ENCODE results near the gene PAOX. TPM values are rescaled to one million over a fixed set of nuclear protein-coding genes. Genes with fewer than 3 reads are reported as not detected.

PAOX gene
- total RNA-seq, 1 donor from 2014 or later, result 16.9 TPM

- intact Hi-C loops (cut with DNase I), result no loop called here
- no peaks in the 10 kb centered on the region for H3K9me3 ChIP-seq
- no peaks in the 10 kb centered on the region for H3K27me3 ChIP-seq
- H3K27ac ChIP-seq, result peak within 1 kb of the TSS; percentile 17
- no peak for DNase-seq (ENCODE audit: extremely low spot score in 2 of 2)
- TF ChIP-seq CTCF (IDR thresholded peaks at IDR 0.05) (no peak), POLR2AphosphoS5 (IDR thresholded peaks at IDR 0.05; ENCODE audit: insufficient read depth in 1 of 2, low read depth in 1 of 2) (peak in 1 of 2 donors; percentile 22)
- H3K4me3 ChIP-seq, result peak within 1 kb of the TSS; percentile 48 to 72
- H3K36me3 ChIP-seq, result peaks cover 0 to 2% of the 10 kb centered on the region in 2 donors
- peaks cover 16% of the 10 kb centered on the region for H3K4me1 ChIP-seq
Measured at GRCh38 chr10:133357285-133358161, 21.5 kb upstream of the PAOX start, which contains the start of gene FUOM. TSS of gene FUOM (minus strand) at chr10:133358019. CDS start at chr10:133358007, 12 bp downstream.

DNA sequence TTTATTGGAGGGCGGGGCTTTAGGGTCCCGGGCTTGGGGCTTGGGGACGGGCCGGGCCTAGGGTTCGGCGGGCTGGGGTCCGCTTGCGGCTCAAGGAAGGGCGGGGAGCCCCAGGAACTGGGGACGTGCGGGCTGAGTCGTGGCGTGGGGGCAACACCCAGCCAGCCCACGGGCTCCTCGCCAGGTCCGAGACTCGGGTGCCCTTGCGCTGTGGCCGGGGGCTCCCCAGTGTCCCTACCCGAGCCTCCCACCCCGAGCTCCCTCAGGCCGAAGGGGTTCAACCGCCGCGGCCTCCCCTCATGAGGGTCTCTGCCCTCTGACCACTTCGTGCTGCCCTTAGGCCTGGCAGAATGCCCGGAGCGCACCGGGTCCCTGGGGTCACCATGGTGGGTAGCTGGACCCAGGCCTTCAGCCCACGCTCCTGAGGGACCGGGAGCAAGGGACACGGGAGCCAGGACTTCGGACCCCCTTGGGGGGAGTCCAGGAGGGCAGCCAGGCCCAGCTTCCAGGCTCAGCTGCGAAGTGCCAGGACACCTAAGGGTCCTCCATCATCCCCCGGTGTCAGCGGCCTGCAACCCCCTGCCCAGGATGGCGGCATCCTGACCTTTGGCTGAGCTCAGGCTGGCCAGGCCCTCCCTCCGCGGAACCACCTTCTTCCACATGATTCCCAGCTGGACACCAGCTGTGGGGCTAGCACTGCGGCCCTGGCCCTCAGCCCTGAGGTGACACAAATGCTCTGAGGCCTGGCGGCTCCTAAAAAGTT lies 20.7 kb upstream of the PAOX start:
- TF ChIP-seq CTCF (IDR thresholded peaks at IDR 0.05), result no peak
- TF ChIP-seq POLR2AphosphoS5 (IDR thresholded peaks at IDR 0.05; ENCODE audit: insufficient read depth in 1 of 2, low read depth in 1 of 2), result no peak
- no peak for TF ChIP-seq POLR2A (IDR thresholded peaks at IDR 0.05)
- no peak for DNase-seq (ENCODE audit: extremely low spot score in 2 of 2)
- Histone ChIP-seq H3K27ac (peak overlapping the region; percentile 11), H3K27me3 (no peaks in the 10 kb centered on the region), H3K36me3 (peaks cover 0 to 9% of the 10 kb centered on the region in 2 donors), H3K4me1 (peaks cover 16% of the 10 kb centered on the region), H3K4me3 (peak overlapping the region; percentile 48 to 72), H3K9me3 (no peaks in the 10 kb centered on the region)
- intact Hi-C loops (cut with DNase I), result no loop called here

DNA sequence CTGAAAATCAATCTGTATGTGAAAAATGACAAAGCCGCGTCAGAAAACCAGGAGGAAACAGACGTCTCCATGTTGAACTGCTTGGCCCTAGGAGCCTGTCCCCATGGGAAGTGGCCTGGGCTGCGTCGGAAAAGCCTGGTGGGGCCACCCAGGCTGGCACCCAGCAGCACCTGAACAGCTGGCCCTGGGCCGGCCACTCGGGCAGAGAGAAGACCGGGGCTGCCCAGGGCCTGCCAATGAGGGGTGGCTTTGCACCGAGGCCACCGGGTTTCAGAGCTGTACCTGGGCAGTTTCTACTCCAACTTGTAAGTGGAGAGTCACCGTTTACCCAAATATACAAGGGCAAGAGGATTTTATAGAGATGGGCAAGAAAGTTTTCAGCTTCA lies 20.1 kb upstream of the PAOX start:
- TF ChIP-seq POLR2AphosphoS5 (IDR thresholded peaks at IDR 0.05; ENCODE audit: insufficient read depth in 1 of 2, low read depth in 1 of 2), result no peak
- TF ChIP-seq CTCF (IDR thresholded peaks at IDR 0.05), result no peak
- no peak for TF ChIP-seq POLR2A (IDR thresholded peaks at IDR 0.05)
- no peak for DNase-seq (ENCODE audit: extremely low spot score in 2 of 2)
- Histone ChIP-seq H3K36me3 (peaks cover 0 to 11% of the 10 kb centered on the region in 2 donors), H3K4me3 (no peak overlapping the region), H3K27me3 (no peaks in the 10 kb centered on the region), H3K9me3 (no peaks in the 10 kb centered on the region), H3K4me1 (peaks cover 16% of the 10 kb centered on the region), H3K27ac (no peak overlapping the region)
- intact Hi-C loops (cut with DNase I), result no loop called here

GRCh38 chr10:133359554-133359971 lies 19.5 kb upstream of the PAOX start:
- TF ChIP-seq CTCF (IDR thresholded peaks at IDR 0.05), result no peak
- no peak for TF ChIP-seq POLR2A (IDR thresholded peaks at IDR 0.05)
- no peak for TF ChIP-seq POLR2AphosphoS5 (IDR thresholded peaks at IDR 0.05; ENCODE audit: insufficient read depth in 1 of 2, low read depth in 1 of 2)
- H3K9me3 ChIP-seq, result no peaks in the 10 kb centered on the region
- H3K4me1 ChIP-seq, result peaks cover 16% of the 10 kb centered on the region
- H3K27me3 ChIP-seq, result no peaks in the 10 kb centered on the region
- intact Hi-C loops (cut with DNase I), result no loop called here
- no peak overlapping the region for H3K27ac ChIP-seq
- H3K36me3 ChIP-seq, result peaks cover 0 to 13% of the 10 kb centered on the region in 2 donors
- H3K4me3 ChIP-seq, result no peak overlapping the region
- DNase-seq (ENCODE audit: extremely low spot score in 2 of 2), result no peak
